HG03159 (cell line): ENCODE results near the gene ADCY10.
"Not testable (repeated sequence)": the region's sequence is repeated elsewhere in the genome, so short reads cannot be mapped to it uniquely, and the experiment has no call there.

Source experiments
- ATAC-seq: cut with Tn5 transposase; IDR thresholded peaks from one replicate; pipeline ENCODE4 v1.9.1; 2021; ENCODE audit warnings: mild to moderate bottlenecking, moderate library complexity; ENCODE audit not compliant: unreplicated experiment

Gene ADCY10

DNA sequence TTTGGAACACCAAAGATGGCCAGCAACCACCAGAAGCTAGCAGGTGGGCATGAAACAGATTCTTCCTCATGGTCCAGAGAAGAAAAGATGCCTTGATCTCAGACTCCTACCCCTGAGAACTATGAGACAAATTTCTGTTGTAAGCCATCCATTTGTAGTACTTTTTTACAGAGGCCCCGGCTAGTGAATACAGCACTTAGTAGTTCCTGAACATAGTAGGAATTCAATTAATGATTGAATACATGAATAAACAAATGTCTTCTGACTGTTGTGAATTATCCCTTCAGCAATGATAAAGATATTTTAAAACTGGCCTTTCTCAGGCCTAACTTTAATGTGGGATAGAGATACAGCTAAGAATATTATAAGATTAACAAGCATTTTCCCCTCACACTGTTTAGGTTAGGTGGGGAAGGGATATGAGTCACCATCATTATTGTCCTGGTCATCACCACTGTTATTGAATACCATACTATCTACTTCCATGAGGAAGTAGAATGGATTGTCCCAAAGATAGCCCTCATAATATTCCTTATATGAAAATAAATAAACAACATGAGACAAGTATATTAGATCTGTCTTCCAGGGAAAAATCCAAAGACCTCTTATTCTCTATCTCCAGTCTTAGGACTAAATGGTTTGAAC, 51.4 kb downstream of the ADCY10 start:
- no peak for ATAC-seq

DNA sequence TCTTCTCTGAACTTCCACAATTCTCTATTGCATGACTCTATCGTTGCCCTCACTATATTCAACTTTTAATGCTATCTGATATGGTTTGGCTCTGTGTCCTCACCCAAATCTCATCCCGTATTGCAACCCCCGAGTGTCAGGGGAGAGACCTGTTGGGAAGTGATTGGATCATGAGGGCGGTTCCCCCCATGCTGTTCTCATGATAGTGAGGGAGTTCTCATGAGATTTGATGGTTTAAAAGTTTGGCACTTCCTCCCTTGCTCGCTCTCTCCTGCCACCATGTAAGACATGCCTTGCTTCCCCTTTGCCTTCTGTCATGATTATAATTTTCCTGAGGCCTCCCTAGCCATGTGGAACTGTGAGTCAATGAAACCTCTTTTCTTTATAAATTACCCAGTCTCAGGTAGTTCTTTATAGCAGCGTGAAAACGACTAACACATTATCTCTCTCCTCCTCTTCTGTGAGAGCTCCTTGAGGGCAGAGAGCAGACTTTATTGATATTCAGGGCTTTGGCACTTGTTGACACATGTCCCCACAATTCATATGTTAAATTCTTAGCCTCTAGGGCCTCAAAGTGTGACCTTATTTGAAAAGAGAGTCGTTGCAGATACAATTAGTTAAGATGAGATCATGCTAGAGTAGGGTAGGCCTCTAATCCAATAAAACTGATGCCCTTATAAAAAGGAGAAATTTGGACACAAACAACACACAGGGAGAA, 52.1 kb downstream of the ADCY10 start:
- no peak for ATAC-seq

DNA sequence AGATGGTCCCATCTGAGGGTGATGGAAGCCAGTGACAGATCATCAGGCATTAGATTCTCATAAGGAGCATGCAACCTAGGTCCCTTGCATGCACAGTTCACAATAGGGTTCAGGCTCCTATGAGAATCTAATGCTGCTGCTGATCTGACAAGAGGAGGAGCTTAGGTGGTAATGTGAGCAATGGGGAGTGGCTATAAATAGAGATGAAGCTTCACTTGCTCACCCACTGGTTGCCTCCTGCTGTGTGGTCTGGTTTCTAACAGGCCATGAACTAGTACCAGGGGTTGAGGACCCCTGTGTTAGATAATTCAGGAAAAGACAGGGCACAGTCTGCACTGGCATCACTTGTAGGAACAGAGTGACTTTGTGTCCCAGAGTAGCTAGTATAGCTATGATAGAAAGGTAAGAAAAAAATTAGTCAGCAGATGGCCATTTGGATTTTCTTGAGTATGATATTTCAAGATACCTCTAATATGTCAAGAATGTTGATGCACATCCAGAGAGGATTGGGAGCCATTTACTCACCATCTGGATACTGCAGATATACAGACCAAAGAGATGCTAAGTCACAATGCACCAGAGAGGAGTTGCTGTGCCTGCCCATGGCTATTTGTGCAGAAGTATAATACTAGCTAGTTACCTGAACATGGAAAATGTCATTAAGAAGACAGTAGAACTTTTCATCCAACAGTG, 53.6 kb downstream of the ADCY10 start:
- no peak for ATAC-seq

DNA sequence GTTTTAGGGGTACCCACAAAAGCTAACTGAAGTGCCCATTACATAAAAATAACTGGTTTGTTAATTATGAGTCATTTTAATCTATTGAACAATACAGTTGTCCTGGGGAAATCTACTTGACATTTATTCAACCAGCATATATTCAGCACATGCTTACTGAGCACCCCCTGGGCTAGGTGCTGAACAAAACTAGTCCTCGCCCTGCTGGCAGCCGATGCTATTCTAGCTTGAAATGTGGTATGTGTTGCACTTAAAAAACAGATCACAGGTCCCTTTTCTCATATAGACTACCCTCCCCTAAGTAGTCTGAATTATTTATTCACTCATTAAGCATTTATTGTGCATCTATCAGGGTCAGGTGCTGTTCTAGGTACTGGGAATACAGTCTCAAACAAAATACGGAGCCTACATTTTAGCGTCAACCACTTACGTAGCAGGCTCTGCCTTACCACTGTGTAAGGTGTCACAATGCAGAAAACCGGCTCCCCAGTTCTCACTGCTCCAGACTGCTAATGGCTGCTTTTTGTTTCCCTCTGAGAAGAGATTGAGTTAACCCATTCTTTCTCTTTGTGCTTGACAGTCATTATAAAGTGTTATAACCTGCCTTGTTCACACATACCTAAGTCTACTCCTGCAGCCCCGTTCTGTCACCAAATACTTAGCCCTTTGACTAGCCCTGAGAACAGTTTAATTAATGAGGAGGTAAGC, 57.1 kb downstream of the ADCY10 start:
- no peak for ATAC-seq

DNA sequence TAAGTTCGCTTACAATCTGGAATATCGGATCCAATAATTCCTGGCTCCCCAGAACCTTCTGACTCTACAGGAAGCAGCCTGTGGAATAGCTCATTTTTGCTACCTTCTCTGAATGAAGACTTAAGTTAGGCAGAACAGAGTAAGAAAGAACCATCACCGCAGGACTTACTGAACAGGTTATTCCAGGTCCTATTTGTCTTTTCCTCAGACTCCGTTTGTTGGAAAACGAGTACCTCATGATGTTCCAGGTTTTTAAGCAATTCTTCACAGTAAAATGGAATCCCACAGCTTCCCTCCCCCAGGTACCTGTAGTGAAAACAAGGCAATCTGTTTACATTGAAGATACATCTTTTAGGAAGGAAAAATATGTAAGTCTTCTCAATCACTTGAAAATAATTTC, 59.8 kb downstream of the ADCY10 start:
- ATAC-seq: no peak

DNA sequence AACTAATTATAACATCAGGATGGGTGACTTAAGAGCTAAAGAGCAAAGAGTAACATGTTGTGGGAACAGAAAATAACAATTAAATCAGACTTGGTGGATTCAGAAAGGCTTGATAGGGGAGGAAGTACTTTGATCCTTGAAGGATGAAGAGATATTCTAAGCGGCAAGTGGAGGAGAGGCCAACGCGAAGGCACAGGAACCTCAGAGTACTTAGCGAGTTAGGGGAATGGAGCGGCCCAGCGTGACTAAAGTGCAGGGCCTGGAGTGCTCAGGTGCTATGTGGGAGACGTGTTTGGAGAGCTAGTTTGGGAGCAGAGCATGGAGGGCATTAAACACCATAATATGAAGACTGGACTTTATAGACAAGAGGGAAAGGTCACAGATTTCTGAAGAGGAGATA, 64.3 kb downstream of the ADCY10 start:
- ATAC-seq: no peak

DNA sequence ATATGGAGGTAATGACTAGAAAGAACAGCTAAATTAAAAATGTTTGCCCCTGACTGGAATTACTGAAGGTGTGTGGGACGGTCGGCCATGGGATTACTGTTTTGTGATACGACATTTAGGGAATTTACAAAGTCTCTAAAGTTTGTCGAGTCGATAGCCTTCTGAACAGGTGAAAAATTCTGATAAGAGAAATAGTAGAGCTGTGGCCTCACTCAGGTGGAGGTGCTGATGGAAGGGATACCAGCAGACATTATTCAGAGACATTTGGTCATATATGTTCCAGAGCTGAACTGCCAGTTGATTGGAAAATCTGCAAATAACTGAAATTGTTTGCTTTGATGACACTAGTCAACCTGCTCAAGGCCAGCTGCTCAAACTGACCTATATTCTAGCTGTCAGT, 71.1 kb downstream of the ADCY10 start:
- ATAC-seq: no peak

DNA sequence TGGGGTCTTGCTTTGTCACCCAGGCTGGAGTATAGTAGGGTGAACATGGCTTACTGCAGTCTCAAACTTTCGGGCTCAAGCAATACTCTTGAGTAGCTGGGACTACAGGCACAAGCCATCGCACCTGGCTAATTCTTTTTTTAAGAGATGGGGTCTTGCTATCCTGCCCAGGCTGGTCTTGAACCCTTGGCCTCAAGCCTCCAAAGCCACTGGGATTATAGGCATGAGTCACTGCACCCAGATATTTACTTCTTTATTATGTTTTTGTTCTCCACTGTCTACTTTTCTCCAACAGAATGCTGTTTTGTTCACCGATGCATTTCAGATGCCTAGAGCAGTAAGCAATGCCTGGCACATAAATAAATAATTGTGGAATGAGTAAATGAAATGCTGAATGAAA, 72.4 kb downstream of the ADCY10 start:
- ATAC-seq: no peak

DNA sequence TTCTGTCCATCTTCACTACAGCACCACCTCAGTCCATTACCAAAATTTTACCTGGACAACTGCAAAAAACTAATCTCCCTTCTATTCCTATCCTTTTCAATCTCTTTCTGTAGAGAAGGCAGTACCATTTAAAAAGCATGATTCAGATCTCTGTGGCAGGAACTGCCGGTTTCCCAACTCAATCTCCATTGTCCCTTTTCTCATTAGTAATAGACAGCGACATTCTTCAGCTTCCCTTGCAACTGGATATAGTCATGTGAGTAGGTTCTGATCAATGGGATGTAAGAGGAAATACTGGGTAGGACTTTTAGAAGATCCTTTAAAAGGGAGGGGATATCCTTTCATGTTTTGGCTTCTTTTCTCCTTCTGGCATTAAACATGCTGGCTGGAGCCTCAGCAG, 74.9 kb downstream of the ADCY10 start:
- ATAC-seq: no peak

DNA sequence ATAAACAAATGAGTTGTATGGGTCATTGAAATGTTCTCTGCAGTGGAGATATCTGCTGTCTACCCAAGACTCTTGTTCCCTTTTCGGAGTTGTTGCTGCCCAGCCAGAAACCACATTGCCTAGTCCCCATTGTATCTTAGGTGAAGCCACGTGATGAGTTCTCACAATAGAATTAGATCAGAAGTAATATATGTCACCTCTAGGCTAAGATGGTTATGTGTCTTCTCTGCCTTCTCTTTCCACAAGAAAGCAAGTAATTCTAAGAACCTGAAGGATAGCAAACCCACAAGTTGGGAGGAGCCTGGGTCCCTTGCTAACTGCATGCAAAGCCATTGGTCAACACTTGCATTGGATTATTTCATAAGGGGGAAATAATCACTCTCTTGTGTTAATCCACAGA, 76.6 kb downstream of the ADCY10 start:
- no peak for ATAC-seq

DNA sequence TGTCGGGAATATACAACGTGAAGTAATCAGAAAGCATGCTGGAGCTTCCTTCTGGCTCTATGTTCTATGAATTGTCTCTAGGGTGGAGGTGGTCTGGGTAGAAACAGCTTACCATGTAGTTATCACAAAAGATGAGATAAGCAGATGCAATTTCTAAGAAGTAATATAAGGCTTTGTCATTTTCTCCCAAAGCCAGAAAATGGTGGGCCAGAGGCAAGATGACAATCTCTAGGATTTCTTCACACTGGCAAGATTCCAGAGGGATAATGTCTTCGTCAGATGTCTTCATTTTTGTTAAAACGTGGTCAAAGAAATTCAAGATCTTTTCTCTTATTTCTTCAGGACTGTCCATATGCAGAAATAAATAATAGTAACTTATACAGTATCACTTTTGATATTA, 77.7 kb downstream of the ADCY10 start:
- ATAC-seq: no peak

DNA sequence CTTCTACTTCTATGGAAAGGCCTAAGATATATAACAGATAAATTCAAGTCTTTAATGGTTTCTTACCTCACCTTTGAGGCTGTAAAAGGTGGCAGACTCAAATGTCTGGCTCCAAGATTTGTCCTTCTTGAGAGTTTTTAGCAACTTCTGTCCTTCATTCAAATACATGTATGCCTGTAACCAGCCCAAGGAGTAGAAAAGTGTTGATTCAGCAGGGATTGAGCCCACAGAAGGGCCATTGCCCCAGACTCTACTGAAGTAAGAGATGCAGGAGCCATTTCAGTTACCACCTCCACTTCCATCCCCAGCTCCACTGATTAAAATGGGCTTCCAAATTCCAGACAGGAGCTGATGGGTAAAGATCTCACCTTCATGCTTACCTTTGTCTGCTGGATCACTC, 80.0 kb downstream of the ADCY10 start:
- ATAC-seq: no peak

DNA sequence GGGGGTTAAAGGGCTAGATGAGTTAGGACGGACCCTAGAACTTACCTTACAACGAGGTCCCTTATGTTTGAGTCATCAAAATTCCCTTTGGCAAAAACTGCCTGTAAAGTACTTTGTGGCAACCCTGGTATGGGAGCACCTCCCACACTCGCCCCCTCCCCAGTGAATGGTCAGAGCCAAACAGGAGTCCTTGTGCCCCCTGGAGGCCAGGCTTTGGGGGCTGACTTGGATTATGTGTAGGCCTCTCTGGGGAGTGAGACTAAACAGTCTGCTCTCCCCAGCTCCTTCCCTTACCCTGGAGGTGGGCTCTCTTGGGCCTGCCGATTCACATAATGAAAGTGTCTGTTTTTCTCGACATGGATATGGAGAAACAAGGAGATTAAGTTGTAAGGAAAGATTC, 81.2 kb downstream of the ADCY10 start:
- no peak for ATAC-seq

DNA sequence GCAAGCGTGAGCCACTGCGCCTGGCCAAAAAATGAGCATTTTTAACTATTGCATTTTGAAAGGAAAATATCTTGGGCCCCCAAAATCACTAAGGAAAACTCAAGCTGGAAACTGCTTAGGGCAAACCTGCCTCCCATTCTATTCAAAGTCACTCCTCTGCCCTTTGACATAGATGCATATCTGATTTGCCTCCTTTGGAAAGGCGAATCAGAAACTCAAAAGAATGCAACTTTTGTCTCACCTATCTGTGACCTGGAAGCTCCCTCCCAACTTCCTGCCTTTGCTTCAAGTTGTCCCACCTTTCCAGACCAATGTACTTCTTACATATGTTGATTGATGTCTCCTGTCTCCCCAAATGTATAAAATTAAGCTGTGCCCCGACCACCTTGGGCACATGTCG, 83.3 kb downstream of the ADCY10 start:
- ATAC-seq: not testable (repeated sequence)

DNA sequence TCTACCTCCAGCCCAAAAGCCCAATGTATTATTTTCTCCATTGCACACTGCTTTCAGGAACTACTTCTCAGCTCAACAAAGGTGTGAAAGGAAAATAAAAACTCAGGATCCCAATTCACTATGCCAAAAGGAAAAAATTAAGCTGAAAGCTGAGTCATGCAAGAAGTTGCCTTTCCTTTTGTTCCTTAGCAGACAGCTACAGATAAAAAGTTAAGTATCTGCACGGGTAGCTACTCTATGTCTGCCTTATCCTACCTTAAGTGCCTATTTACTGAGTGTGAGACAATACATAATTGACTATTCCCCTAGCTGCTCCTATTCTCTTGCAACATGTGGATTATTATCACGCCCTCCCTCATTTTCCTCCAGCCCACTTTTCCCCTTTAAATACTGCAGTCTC, 84.1 kb downstream of the ADCY10 start:
- ATAC-seq: no peak

DNA sequence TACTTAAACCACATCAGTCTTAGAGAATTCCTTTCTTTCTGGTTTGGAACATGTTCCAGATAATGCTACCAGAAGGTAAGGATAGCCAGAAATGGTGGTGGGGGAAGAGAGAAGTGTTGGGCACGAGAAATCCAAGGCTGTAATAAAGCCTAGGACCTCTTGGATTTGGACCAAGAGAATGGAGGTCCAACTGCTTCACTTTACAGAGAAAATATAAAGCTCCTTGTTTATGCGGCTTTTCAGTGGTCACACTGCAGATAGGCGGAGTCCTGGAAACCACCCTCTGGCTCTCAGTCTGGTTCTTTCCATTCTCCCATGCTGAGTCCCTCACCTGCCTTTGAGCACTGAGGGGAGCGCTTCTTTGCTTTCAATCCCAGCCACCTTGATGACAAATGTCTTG, 87.8 kb downstream of the ADCY10 start:
- ATAC-seq: no peak

DNA sequence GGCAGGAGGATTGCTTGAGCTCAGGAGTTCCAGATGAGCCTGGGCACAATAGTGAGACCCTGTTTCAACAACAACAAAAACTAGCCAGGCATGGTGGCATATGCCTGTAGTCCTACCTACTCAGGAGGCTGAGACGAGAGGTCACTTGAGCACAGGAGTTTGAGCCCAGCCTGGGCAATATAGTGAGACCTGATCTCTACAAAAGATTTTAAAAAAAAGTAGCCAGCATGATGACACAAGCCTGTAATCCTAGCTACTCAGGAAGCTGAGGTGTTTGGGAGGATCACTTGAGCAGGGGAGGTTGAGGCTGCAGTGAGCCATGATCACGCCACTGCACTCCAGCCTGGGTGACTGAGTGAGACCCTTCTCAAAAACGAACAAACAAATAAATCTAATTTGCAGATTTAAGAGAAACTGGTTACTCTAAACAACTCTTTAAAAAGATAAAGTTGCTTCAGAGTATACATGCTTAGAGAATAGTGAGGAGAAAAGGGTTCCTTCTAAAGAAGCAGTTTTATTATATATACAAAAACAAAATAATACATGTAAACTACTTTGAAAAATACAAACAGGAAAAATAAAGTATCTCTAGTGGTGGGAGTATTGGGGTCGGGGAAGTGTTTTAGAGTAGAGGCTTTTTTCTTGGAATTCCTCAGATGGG, 88.4 kb downstream of the ADCY10 start:
- no peak for ATAC-seq

DNA sequence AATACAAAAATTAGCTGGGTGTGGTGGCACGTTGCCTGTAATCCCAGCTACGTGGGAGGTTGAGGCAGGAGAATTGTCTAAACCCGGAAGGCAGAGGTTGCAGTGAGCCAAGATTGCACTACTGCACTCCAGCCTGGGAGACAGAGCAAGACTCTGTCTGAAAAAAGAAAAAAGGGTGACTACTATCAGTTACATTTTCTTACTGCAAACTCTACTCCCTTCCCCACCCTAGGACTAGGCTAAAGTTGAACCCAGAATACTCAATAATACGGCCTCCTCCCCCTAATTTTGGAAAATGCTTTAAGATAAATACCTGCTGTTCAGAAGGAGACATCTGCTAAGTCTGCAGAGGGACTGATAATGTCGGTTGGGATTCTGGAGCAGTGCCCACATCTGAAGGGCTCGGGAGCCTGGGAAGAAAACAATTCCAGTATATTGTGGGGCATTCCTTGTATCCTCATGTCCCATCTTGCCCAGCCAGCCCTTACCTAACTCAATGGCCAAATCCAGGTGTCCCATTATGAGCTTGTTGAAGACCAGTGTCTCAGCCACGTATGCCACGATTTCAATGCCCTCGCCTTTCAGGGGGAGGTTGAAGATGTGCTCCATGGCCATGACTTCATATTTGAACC, 89.7 kb downstream of the ADCY10 start:
- no peak for ATAC-seq

DNA sequence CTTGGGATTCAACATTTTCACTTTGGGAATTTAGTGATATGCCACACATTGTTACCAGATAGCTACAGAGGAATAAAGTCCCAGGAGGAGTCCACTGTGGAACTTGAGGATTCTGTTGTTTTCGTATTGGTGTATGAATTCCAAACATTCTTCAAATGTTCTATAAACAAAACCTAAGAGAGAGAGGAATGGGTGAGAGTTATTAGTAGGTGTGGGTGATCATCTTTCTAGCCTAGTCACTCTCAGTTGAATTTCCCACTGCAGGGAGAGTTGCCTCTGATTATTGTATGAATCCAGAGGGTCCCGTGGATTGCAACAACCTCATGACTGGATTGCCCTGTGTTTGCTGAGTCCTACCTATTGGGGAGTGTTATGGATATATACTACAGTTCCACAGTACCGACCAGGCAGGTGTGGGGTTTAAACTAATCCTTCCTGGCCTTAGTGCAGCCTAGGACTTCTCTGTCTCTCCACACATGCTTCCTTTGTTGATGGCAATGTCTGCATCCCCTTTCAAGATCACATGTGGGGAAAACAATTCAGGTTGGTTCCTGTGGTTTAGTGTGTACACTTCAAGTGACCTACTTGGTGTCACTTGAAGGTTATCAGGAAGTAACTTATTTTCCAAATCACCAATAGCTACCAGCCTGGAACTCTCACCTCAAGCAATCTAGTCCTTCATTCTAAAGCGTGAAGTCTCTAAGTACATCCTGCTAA, 91.8 kb downstream of the ADCY10 start:
- no peak for ATAC-seq

DNA sequence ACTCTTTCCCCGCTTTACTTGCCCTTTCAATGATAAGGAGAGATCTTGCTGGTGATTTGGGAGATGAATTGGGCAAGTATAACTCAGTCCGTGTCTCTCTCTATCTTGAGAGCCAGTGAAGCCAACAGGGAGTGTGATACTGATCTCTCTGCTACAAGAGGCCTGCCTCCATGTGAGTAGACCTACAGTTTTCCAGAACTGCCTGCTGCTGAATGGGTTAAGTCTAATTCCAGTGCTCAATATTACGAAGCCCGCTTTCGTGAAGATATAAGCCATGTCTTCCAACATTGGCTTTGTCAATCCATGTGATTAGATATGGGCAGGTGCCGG, 92.6 kb downstream of the ADCY10 start:
- no peak for ATAC-seq
